Measurements from ENCODE around the gene IGLL1. TPM values are rescaled to one million over a fixed set of nuclear protein-coding genes. Genes with fewer than 3 reads are reported as not detected.
A peak's percentile ranks its signal among the peaks of the same experiment; 100 is the strongest.
"Not testable (repeated sequence)": the region's sequence is repeated elsewhere in the genome, so short reads cannot be mapped to it uniquely, and the experiment has no call there.

Gene IGLL1
- polyA plus RNA-seq (ENCODE audit: insufficient read length in 4 of 4): 1 to 10 TPM in 1 of 4 donors, under 1 TPM in 3; 0.49 to 1.6 (median 0.74) TPM

DNA sequence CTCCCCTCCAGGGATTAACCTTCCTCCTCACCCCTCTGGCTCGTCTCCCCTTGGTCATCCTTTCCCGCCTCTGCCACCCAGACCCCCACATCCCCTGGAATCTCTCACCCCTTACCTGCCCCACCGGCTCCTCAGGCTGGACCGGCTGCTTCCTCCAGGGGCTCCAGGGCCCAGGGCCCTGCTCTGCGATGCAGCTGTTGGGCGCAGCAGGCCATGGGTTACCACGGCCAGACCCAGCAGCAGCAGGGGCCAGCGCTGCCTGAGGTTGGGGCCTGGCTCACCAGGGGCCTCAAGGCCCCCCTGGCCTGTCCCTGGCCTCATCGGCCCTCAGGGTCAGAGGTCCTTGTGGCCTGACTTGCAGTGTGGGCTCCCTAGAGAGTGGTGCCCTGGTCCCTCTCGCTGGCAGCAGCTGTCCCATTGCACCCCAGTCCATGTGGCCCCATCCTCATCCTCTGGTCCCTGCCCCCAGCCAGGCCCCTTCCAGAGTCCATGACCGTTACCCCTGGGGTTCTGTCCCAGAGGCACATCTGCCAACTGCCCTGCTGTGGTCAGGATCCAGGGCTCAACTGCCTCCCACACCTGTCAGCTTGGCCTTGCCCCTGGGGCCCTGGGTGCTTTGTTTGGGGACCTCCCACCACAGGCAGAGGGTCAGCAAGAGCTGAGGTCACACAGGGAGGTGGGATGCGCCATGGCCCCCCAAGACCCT lies at the start of gene IGLL1:
TSS of gene IGLL1 (minus strand) at position 421 of the 706 bp plus-strand sequence. CDS start at position 321, 100 bp downstream.
- DNase-seq (ENCODE audit: low read depth in 4 of 4, low spot score in 3 of 4): no peak

DNA sequence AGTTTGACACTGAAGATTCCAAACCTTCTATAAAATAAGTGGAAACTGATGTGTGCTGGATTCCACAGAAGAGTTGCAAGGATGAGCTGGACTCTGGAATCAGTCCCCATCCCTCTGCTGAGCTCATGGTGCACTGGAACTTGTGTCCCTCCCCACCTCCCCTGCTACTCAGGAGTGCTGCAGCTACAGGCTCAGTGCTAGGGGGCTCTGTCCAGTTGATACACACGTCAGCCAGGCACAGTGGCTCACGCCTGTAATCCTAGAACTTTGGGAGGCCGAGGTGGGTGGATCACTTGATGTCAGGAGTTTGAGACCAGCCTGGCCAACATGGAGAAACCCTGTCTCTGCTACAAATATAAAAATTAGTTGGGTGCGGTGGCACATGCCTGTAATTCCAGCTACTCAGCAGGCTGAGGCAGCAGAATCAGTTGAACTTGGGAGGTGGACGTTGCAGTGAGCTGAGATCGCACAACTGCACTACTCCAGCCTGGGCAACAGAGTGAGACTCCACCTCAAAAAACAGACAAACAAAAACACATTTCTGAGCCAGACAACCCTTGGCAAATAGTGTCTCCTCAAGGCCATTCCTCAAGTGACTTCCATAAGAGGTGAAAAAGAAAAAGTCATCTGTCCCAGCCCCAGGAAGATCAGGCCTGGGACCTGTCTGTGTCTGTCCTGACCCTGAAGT lies 48.1 kb upstream of the IGLL1 start:
- DNase-seq (ENCODE audit: low read depth in 4 of 4, low spot score in 3 of 4): not testable (repeated sequence)

DNA sequence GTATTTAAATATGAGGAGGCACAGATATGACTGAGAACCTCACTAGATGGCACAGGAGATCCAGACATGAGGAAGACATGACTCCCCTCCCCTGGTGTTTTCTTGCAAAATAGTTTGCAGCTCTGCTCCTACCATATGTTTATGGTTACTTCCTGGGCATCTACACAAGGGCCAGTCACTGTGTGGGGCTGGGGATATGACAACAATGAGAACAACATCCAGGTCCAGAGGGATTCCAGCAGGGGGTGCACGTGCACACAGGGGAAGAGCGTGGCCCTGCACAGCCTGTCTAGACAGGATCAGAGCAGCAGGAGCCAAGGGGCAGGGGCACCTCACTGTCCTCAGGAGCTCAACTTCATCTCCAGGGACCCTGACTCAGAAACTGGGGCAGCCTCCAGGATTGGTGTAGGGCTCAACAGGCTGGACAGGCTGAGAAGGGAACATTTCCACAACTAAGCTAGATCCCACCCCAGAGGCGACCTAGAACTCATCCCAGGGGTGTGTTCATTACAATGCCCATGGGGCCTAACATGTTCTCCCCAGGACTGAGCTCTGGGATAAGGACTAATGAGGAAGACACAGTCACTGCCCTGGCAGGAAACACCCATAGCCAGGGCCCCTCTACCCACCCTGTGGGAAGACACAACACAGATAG lies 47.4 kb upstream of the IGLL1 start:
- DNase-seq (ENCODE audit: low read depth in 4 of 4, low spot score in 3 of 4): not testable (repeated sequence)

DNA sequence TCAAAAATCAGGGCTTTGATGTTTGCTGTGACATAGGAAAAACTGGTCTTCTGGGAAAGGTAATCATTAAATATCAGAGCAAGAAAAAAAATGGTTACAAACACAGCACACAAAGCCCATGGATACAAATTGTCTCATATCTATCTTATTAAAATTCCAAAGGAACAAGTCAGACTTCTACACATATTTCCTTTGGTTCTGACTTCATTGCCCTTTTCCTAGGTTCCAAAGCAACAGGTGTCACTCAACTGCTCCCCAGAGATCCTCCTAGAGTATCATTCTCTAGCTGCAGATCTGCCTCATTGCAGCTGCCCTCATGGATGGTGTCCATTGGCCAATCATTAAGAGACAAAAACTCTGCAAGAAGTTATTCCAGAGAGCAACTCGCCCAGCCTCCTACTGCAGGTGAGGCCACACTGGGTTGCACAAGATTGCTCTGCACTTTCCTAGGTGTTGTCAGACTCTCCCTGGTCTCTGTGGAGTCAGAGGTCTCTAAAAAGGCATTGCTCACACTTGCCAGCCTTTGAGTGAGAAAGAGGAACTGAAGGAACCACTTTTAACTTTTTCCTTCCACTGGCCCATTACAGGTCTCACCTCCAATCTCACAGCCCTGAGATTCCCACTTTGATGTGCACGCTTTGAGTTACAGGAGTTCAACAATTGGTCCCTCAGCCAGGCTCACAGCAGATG lies 46.3 kb upstream of the IGLL1 start:
- DNase-seq (ENCODE audit: low read depth in 4 of 4, low spot score in 3 of 4): no peak

DNA sequence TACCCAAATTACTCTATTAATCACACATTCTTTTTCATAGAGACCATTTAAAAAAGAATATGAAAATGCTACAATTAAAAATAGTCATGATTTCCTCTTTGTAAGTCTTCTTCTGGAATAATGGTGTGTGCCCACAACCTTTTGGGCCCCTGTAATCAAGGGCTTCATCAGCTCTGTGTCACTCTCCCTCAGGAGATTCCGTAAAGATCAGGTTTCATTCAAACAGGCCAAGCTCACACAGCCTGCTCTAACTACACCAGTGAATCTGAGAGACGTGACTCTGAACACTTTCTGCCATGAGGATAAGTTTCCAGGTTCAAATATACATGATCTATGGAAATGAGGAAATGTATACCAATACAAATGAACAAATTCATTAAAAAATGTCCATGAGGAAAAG lies 42.5 kb upstream of the IGLL1 start:
- DNase-seq (ENCODE audit: low read depth in 4 of 4, low spot score in 3 of 4): no peak

DNA sequence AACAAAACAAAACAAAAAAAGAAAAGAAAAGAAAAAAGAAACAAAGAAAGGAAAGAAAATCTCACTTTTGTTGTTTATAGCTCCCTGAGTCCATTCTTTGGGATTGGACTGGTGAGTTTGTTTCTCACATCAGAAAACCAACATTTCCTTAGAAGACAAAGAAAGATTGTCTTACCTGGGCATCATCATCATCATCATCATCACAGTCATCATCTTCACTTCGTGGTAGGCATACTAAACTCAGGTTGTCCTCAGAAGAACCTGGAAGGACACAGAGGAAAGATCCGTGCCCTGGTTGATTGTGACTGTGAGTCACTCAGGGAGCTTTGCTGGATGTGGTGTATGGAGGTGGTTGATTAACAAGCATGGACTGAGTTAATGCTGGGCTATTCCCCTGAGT lies 41.8 kb upstream of the IGLL1 start:
- DNase-seq (ENCODE audit: low read depth in 4 of 4, low spot score in 3 of 4): not testable (repeated sequence)

DNA sequence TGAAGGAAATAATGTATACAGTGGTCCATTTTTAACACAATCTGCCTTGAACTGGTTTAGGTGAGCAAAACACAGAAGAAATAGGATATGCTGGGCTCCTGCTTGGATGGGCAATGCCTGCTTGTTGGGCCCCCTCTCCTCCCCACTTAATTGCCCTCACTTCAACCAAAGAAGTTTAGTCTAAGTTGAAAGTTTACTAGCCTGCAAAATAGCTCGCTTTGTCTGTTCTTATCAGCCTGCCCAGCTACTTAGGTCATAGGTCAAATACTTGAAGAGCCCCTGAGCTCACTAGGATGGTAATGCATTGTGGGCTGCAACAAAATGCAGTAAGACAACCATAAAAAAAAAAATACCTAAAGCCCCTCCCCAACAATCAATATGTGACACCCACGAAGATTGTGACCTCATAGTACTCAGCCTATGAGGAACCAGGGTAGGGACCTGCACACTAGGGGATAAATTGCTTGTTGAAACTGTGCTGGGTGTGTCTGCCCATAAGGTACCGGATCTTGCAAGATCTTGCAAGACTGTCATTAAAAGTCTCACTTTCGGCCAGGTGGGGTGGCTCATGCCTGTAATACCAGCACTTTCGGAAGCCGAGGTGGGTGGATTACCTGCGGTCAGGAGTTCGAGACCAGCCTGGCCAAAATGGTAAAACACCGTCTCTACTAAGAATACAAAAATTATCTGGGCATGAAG lies 41.1 kb upstream of the IGLL1 start:
- no peak for DNase-seq (ENCODE audit: low read depth in 4 of 4, low spot score in 3 of 4)

DNA sequence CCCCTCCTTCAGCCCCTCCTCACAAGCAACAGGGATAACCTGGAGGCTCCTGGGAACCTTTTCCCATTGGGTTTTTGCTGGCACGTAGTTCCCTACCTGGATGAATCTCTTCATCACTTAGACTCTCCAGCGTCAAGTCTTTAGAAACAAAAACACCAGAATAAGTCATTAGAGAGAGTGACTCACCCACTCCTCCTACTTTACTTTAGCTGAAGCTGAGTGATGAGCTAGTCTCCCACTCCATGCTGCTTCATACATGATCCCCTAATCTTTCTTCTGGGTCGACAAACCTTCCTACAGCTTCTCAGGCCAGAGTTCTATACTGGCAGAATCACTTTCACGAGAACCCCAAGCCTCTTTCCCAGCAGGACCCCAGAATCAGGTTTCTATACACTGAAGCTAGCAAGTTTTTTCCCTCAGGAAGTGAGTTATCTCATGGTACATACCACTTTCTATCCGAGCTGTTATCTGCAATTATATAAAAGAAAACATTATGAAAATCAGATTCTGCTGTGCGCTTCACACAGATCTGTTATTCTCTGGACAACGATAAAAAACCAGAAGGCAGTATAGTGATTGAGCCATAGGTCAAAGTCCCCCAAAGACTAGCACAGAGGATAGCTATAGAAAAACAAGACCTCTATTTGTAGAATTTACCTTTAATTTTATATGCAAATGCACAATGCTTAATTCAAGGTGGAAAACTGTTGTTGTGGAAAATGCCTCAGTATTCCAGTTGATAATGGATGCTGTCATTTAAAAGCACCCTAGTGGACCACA lies 33.3 kb upstream of the IGLL1 start:
- no peak for DNase-seq (ENCODE audit: low read depth in 4 of 4, low spot score in 3 of 4)

DNA sequence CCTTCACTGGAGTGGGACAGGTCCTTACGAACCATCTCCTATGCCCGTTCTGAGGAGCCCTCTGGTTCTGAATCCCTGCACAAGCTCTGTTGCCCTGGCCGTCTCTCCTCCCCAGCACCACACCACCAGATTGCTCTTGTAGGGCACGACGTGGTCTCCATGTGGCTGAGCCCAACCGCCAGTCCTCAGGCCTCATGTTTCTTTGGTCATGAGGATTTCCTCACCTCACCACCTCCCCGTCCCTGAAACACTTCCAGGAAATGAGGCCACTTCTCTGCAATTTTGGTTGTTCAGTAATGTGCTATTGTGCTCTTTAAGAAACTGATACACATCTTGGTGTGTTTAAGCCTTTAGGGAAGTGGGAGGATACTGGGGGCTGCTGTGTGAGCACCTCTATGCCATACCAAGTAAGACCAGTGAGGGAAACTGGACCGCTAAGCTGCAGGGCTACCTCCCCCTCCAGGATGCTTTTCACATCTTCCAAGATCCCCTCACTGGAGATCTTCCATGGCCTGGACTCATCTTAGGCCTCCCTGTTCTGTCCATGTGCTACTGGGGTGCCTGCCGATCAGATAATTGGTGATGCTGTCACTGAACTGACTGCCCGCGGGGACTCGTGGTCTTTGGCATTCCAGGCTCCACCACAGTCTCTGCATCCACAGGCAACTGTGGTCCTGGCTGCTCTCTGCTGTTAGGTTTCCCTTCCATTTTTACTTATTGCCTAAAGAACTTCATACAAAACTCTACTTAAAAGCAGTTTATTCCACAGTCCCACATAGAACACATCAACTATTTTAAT lies 30.1 kb upstream of the IGLL1 start:
- no peak for DNase-seq (ENCODE audit: low read depth in 4 of 4, low spot score in 3 of 4)

DNA sequence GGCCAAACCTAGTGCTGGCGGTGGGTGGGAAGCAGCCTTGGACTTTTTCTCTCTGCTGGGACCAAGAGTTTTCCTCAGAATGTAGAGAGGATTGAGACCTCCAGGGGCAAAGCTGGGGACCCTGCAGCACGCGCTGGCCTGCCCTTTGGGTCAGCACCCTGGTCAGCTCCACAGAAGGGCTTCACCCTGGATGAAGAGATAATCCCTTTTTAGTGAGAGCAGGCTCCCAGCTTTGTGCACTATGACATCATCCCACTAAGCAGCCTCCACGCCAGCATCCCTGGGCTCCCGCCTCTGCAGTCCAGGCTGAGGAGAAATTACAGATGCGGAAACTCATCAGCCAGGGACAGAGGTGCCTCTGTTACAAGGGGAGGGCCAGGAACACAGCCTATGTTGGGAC lies 28.5 kb upstream of the IGLL1 start:
- peak in 1 of 4 donors; percentile 9 for DNase-seq (ENCODE audit: low read depth in 4 of 4, low spot score in 3 of 4)

DNA sequence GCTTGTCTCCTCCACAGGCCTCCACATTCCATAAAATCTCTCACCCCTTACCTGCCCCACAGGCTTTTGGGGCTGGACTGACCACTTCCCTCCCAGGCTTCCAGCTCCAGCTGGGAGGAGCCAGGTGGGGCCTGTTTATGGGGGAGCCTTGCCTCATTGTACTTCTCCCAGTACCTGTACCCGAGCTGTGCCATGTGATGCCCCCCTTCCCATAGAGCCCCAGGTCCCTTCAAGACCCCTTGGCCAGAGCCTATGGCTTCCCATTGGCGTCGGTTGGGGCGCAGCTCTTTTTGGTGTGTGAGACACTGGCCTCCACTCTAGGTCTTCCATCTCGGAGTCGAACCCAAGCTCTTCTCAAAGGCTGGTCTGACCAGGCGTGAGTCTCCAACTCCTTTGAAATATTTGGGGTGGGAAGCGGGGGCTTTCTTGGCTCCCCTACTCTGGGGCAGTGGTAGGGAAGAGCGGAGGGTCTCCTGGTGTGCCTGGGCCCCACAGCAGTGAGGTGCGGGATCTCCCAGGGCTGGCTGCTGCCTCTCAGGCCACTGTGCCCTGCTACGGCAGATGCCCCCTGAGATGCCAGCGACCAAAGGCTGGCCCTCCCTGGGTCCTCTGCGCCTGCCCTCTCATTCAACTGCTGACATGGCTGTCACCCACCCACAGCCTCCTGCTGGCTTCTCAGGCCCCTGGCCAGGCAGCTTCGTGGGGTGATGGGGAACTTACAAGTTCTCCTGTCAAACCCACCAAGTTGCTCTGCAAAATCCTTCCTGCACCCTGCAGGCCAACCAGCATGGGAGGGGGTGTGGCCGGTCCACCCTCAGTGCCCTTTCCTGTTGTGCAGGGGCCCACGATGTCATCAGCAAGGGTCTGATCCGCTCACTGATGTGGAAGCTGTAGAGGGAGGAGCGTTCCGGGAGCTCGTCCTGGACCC lies 26.4 kb upstream of the IGLL1 start:
- DNase-seq (ENCODE audit: low read depth in 4 of 4, low spot score in 3 of 4): no peak

DNA sequence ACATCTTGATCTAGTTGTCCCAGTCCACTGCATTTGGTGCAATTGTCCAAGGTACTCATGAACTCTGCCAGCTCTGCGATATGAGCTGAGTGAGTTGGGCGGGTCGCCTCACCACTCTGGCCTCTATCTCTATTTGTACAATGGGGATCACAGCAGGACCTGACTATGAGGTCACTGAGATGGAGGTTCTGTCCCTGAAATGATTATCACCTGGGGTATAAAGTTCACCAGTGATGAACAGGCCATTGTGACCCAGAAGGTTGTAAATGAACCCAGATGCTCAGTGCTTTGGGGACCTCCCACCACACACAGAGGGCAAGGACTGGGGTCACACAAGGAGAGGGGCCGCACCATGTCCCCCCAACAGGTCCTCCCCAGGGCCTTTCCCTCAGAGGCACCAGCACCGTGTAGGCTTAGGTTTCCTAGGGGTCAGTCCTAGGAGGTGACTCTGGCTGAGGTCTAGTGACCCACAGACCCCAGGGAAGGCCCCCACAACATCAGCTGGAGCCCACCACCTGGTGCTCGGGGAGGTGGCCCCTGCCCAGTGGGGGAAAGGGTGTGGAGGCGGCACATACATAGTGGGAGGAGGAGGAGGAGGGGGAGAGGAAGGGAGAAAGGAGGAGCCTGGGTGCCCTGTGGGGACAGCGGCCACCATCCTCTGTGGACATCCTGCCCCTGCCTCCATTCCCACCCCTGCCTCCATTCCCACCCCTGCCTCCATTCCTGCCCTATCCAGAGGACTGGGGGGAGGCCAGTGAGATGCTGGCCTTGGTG lies 25.0 kb upstream of the IGLL1 start:
- DNase-seq (ENCODE audit: low read depth in 4 of 4, low spot score in 3 of 4): no peak

DNA sequence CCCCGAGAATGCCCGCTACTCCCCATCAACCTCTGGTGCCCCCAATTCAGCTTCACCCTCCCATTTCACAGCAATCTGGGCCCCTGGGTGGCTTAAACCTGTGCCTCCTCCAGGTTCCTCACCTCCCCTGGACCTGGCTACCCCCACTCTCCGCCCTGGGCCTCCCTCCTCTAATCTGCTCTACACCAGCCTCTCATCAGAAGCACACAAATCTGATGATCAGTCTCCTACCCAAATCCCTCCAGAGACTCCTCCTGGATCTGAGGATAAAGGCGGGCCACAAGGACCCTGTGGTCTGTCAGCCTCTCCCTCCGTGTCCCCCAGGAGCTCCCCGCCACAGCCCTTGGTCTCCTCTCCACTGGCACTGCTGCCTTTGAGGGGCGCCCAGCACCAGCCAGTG lies 23.2 kb upstream of the IGLL1 start:
- no peak for DNase-seq (ENCODE audit: low read depth in 4 of 4, low spot score in 3 of 4)

DNA sequence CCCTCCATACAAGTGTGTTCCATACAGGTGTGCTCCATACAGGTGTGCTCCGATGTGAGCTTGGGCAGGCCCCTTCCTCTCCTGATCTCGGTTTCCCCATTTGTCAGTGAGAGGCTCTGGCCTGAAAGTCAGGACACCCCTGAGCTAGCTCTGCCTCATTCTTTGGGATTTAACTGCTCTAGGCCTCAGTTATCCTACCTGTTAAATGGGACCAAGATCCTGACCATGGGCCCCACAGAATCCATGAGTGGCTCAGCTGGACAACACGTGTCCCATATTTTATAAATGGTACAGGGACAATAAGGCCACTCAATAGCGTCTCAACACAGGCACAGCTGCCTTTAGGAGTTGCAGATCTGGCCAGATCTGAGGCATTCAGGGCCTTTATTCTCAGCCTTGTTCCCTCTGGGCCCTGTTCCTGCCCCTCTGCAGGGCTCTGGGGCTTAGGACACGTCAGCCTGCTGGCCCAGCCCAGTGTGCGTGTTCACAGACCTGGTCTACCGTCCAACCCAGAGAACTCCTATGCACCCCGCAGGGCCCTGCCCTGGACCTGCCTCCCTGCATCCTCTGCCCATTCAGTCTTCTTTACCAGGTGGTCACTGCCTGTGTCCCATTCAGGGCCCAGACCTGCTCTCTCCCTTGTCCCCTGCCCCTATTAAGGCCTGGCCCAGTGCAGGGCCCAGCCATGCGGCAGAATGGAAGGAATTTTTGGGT lies 18.9 kb upstream of the IGLL1 start:
- DNase-seq (ENCODE audit: low read depth in 4 of 4, low spot score in 3 of 4): no peak

DNA sequence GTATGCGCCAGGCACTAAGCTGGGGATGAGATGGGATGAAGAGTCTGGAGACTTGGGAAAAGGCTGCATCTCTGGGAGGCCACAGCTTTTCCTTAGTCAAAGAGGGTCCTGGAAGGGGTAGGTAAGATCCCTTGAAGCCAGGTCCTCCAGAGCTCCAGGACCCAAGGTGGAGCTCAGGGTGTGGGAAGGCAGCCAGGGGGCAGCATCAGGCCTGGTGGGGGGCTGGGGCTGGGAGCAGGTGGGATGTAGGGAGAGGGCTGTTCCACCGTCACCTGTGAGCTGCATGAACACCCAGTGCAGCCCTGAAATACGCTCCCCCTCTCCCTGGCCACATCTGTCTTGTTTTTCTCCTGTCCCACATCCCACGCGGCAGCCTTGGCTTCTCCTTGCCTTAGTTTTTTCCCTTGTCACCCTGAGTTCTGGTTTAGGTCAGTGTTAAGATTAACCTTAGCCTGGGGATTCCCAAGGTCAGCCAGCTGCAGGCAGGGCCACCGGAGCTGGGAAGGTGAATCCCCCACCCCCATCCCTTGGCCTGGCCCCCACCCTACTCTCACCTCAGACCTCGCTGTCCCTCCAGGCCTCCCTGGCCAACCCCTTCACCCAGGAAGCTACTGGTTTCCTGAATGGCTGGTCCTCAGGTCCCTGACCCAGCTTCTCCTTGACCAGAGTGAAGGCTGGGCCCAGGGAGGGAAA lies 17.6 kb upstream of the IGLL1 start:
- DNase-seq (ENCODE audit: low read depth in 4 of 4, low spot score in 3 of 4): not testable (repeated sequence)

DNA sequence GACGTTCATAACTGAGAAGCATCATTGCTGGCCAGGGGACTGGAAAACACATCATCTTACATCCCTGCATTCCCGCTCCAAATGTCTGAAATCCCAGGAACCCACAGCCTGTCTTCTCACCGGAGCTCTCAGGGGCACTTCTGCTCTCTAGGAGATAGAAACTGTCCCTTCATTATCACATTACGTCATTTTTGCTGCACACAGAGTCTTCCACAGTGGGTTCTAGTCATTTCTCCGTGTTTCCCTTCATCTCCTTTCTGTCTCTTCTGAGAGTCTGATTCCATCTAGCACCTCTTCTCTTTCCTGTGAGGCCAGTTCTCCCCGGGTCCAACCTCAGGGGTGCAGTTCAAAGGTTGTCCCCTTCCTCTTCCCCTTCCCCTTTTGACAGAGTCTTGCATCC lies 15.8 kb upstream of the IGLL1 start:
- not testable (repeated sequence) for DNase-seq (ENCODE audit: low read depth in 4 of 4, low spot score in 3 of 4)

Data from right renal pelvis (tissue), 4 donors.